HepG2 (cell line): ENCODE data around the gene EMC9. TPM values are rescaled to one million over a fixed set of nuclear protein-coding genes. Genes with fewer than 3 reads are reported as not detected.

ENCODE experiments used
- FOXA1 ChIP-seq, 2 experiments: fragments of 450-650 bp in 1 of 2; sonication (generic) in 1 of 2; formaldehyde crosslinking in 1 of 2; IDR thresholded peaks; 2 replicates each; pipeline versions ENCODE4 v1.4.0 to v1.6.1; 2016 to 2020; ENCODE audit warnings: missing genetic modification reagents in 1 of 2
- HHEX ChIP-seq: IDR thresholded peaks from 2 replicates; pipeline ENCODE4 v1.6.1; 2016; ENCODE audit warnings: control low read depth
- HNF4G ChIP-seq, 2 experiments: sonication (generic) in 1 of 2; formaldehyde crosslinking in 1 of 2; IDR thresholded peaks; 2 replicates each; pipeline versions ENCODE4 v1.4.0 to v1.6.1; 2011 to 2020; ENCODE audit warnings: borderline replicate concordance in 2 of 2, low read depth in 2 of 2, mild to moderate bottlenecking in 2 of 2, low read length in 1 of 2, missing genetic modification reagents in 1 of 2, moderate library complexity in 1 of 2
- MXI1 ChIP-seq: IDR thresholded peaks from 3 replicates; pipeline ENCODE4 v1.6.1; 2012; ENCODE audit warnings: low read depth, low read length, inconsistent platforms, borderline replicate concordance
- PAF1 ChIP-seq: IDR thresholded peaks from 2 replicates; pipeline ENCODE4 v1.6.1; 2016; ENCODE audit warnings: missing genetic modification reagents, missing compliant biosample characterization
- POGK ChIP-seq: sonication (generic); formaldehyde crosslinking; conservative IDR thresholded peaks from 2 replicates; pipeline ENCODE4 v1.8.0; 2022; ENCODE audit warnings: mild to moderate bottlenecking, moderate library complexity, missing genetic modification reagents
- PRMT3 ChIP-seq: sonication (generic); formaldehyde crosslinking; IDR thresholded peaks from 2 replicates; pipeline ENCODE4 v1.8.1; 2022; ENCODE audit warnings: low read depth, mild to moderate bottlenecking, moderate library complexity, missing genetic modification reagents, borderline replicate concordance
- RBAK ChIP-seq: sonication (generic); formaldehyde crosslinking; IDR thresholded peaks from 2 replicates; pipeline ENCODE4 v1.5.1; 2020; ENCODE audit warnings: mild to moderate bottlenecking, missing genetic modification reagents
- SMAD1 ChIP-seq: sonication (generic); formaldehyde crosslinking; IDR thresholded peaks from 2 replicates; pipeline ENCODE4 v1.4.0; 2020; ENCODE audit warnings: missing genetic modification reagents, low read depth, mild to moderate bottlenecking, borderline replicate concordance
- SRF ChIP-seq: IDR thresholded peaks from 2 replicates; pipeline ENCODE4 v1.6.1; 2011; ENCODE audit warnings: mild to moderate bottlenecking, low read depth, low read length, moderate library complexity
- TCF7L2 ChIP-seq: IDR thresholded peaks from 2 replicates; pipeline ENCODE4 v1.6.1; 2011; ENCODE audit warnings: mild to moderate bottlenecking, low read depth, low read length, moderate library complexity
- ZBTB25 ChIP-seq: IDR thresholded peaks from 2 replicates; pipeline ENCODE4 v1.6.1; 2018; ENCODE audit warnings: missing genetic modification reagents
- ZNF672 ChIP-seq: sonication (generic); formaldehyde crosslinking; IDR thresholded peaks from 2 replicates; pipeline ENCODE4 v1.8.1; 2022; ENCODE audit warnings: missing genetic modification reagents
- polyA plus RNA-seq, 8 experiments: library from polyadenylated mRNA; depleted of rRNA in 3 of 8; stranded (reverse) in 7 of 8; unstranded in 1 of 8; fragments of >200 nt; fragmentation: Illumina TruSeq in 4 of 8; extraction: Trizol in 4 of 8; gene quantifications; 2 replicates each; pipeline versions ENCODE4 v1.2.1 to v1.2.3, GENCODE V29; 2011 to 2016; ENCODE audit warnings: low read depth in 4 of 8, missing spikeins in 1 of 8, mixed read lengths in 1 of 8; ENCODE audit not compliant: insufficient read depth in 1 of 8
- total RNA-seq, 5 experiments: library from RNA; depleted of rRNA; stranded (reverse); fragments of >200 nt; fragmentation: Illumina TruSeq; extraction: Trizol; gene quantifications; 2 replicates each; pipeline ENCODE4 v1.2.3, GENCODE V29; 2016; ENCODE audit warnings: low read depth in 1 of 5
- TF ChIP-seq, protein P1 (sequence below): sonication (generic); formaldehyde crosslinking; IDR thresholded peaks from 2 replicates; pipeline ENCODE4 v1.4.0; 2020; ENCODE audit warnings: mild to moderate bottlenecking, low read depth, missing genetic modification reagents
- TF ChIP-seq, protein P2 (sequence below): sonication (generic); formaldehyde crosslinking; IDR thresholded peaks from 2 replicates; pipeline ENCODE4 v1.4.0; 2020; ENCODE audit warnings: mild to moderate bottlenecking, missing genetic modification reagents
- TF ChIP-seq, protein P3 (sequence below): sonication (generic); formaldehyde crosslinking; IDR thresholded peaks from 2 replicates; pipeline ENCODE4 v1.5.0; 2020; ENCODE audit warnings: missing genetic modification reagents, mild to moderate bottlenecking, borderline replicate concordance

Gene EMC9
- total and polyA plus RNA-seq, 2 of the 13 experiments (the other 11 are each of a cell fraction or from before 2014, with no cell fraction given), result 60.5 to 78.7 TPM

DNA sequence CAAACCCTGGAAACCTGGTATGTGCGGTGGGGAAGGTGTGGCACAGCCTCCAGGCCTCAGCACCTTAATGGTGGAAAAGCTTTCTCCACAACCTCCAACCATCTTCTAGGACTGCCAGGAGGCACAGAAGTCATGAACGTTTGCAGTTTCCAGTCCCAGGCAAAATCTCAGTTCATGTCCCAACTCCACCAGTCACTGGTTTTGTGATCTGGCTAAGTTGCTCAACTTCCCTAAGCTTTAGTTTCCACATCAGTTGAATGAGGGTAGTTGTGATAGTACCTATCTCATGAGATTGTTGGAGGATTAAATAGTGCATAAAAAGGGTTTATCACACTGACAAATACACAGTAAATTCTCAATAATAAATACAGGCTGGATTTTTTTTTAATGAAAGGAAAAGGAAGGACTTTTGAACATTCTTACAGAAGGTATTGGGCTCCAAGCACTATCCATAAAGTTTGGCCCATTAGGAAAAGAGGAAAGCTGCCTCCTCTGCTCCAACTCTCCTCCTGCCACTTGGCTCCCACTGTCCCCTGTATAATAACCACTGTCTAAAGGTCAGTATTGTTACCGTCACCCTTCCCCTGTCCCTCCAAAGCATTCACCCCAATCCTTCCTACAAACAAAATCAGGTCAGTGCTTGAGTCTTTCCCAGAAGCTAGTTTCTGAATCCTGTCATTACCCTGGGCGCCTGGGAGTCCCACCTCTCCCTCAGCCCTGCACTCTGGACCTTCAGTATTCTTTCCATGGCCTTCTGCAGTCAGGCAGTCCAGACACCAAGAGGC, 41.0 kb downstream of the EMC9 start (continued):
- TF ChIP-seq PRMT3 (CRISPR knock-in tag) (no peak), SRF (no peak), RBAK (CRISPR knock-in tag) (no peak), HHEX (no peak), HNF4G (IDR thresholded peaks at IDR 0.05; ENCODE audit: borderline replicate concordance, low read depth, low read length) (peak; percentile 13; the same call in 1 of the 2 replicates), HNF4G (CRISPR knock-in tag; IDR thresholded peaks at IDR 0.05; ENCODE audit: borderline replicate concordance, low read depth) (no peak), ZBTB25 (CRISPR knock-in tag) (no peak), TCF7L2 (no peak), FOXA1 (IDR thresholded peaks at IDR 0.05) (no peak), FOXA1 (CRISPR knock-in tag; IDR thresholded peaks at IDR 0.05) (no peak), SMAD1 (CRISPR knock-in tag) (0 out of 2 replicates have a peak, but pooled peaks have one; percentile 7), ZNF672 (CRISPR knock-in tag) (no peak), POGK (no peak), PAF1 (CRISPR knock-in tag) (peak; percentile 93; the same call in 1 of the 2 replicates), MXI1 (no peak)
- TF ChIP-seq, protein P1, sequence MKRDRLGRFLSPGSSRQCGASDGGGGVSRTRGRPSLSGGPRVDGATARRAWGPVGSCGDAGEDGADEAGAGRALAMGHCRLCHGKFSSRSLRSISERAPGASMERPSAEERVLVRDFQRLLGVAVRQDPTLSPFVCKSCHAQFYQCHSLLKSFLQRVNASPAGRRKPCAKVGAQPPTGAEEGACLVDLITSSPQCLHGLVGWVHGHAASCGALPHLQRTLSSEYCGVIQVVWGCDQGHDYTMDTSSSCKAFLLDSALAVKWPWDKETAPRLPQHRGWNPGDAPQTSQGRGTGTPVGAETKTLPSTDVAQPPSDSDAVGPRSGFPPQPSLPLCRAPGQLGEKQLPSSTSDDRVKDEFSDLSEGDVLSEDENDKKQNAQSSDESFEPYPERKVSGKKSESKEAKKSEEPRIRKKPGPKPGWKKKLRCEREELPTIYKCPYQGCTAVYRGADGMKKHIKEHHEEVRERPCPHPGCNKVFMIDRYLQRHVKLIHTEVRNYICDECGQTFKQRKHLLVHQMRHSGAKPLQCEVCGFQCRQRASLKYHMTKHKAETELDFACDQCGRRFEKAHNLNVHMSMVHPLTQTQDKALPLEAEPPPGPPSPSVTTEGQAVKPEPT, result 0 out of 2 replicates have a peak, but pooled peaks have one; percentile 29
- TF ChIP-seq, protein P2, sequence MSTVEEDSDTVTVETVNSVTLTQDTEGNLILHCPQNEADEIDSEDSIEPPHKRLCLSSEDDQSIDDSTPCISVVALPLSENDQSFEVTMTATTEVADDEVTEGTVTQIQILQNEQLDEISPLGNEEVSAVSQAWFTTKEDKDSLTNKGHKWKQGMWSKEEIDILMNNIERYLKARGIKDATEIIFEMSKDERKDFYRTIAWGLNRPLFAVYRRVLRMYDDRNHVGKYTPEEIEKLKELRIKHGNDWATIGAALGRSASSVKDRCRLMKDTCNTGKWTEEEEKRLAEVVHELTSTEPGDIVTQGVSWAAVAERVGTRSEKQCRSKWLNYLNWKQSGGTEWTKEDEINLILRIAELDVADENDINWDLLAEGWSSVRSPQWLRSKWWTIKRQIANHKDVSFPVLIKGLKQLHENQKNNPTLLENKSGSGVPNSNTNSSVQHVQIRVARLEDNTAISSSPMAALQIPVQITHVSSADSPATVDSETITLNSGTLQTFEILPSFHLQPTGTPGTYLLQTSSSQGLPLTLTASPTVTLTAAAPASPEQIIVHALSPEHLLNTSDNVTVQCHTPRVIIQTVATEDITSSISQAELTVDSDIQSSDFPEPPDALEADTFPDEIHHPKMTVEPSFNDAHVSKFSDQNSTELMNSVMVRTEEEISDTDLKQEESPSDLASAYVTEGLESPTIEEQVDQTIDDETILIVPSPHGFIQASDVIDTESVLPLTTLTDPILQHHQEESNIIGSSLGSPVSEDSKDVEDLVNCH (CRISPR knock-in tag), result no peak
- TF ChIP-seq, protein P3, sequence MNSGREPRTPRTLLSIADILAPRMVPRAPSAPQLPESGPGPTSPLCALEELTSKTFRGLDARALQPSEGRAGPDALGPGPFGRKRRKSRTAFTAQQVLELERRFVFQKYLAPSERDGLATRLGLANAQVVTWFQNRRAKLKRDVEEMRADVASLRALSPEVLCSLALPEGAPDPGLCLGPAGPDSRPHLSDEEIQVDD (CRISPR knock-in tag), result no peak
